ENCODE results near the gene ATE1. TPM values are rescaled to one million over a fixed set of nuclear protein-coding genes. Genes with fewer than 3 reads are reported as not detected.

The ATE1 gene
- total and polyA plus RNA-seq, 7 donors: 12.5 to 49.6 (median 31.4) TPM

GRCh38 chr10:121774404-121774803 lies 153.4 kb downstream of the ATE1 start:
- Histone ChIP-seq H3K27ac (peak overlapping the region in 2 of 4 donors; percentile 19 to 20), H3K27me3 (no peaks in the 10 kb centered on the region), H3K36me3 (no peaks in the 10 kb centered on the region), H3K9me3 (no peaks in the 10 kb centered on the region), H3K4me3 (no peak overlapping the region), H3K4me1 (peaks cover 0 to 41% (median 33%) of the 10 kb centered on the region in 4 donors)
- intact Hi-C loops (cut with DNase I): no loop called here
- no peak for DNase-seq
- TF ChIP-seq CTCF (IDR thresholded peaks at IDR 0.05): no peak
- TF ChIP-seq POLR2AphosphoS5 (IDR thresholded peaks at IDR 0.05): no peak
- TF ChIP-seq EP300 (IDR thresholded peaks at IDR 0.05): no peak
- no peak for TF ChIP-seq POLR2A (IDR thresholded peaks at IDR 0.05)
- WGBS, 2 donors: 45 to 65% methylated on average over 3 of the region's 3 CpGs

- no peak for DNase-seq
- 53 to 69% methylated on average over 2 of the region's 2 CpGs for WGBS, 2 donors
- TF ChIP-seq CTCF (IDR thresholded peaks at IDR 0.05): no peak
- TF ChIP-seq POLR2AphosphoS5 (IDR thresholded peaks at IDR 0.05): peak in 1 of 4 donors; percentile 2
- no peak for TF ChIP-seq EP300 (IDR thresholded peaks at IDR 0.05)
- peak overlapping the region in 3 of 4 donors; percentile 23 to 73 (median 65) for H3K27ac ChIP-seq
- H3K36me3 ChIP-seq: no peaks in the 10 kb centered on the region
- H3K4me1 ChIP-seq: peaks cover 0 to 41% (median 33%) of the 10 kb centered on the region in 4 donors
- H3K4me3 ChIP-seq: no peak overlapping the region
- H3K9me3 ChIP-seq: no peaks in the 10 kb centered on the region
- intact Hi-C loops (cut with DNase I): no loop called here
- no peaks in the 10 kb centered on the region for H3K27me3 ChIP-seq
Observed at GRCh38 chr10:121772884-121773283, 154.9 kb downstream of the ATE1 start.

- no peak for DNase-seq
- Histone ChIP-seq H3K36me3 (no peaks in the 10 kb centered on the region), H3K9me3 (no peaks in the 10 kb centered on the region), H3K27me3 (no peaks in the 10 kb centered on the region), H3K27ac (peak overlapping the region in 3 of 4 donors; percentile 23 to 73 (median 65)), H3K4me3 (no peak overlapping the region), H3K4me1 (peaks cover 0 to 41% (median 33%) of the 10 kb centered on the region in 4 donors)
- TF ChIP-seq POLR2AphosphoS5 (IDR thresholded peaks at IDR 0.05) (peak in 2 of 4 donors; percentile 39 to 47), POLR2A (IDR thresholded peaks at IDR 0.05) (no peak)
- intact Hi-C loops (cut with DNase I): no loop called here
- 87 to 94% methylated on average over 6 of the region's 6 CpGs for WGBS, 2 donors
Observed at GRCh38 chr10:121772406-121772805, 155.4 kb downstream of the ATE1 start.

- Histone ChIP-seq H3K4me1 (peaks cover 0 to 41% (median 33%) of the 10 kb centered on the region in 4 donors), H3K27ac (peak overlapping the region in 3 of 4 donors; percentile 23 to 73 (median 65)), H3K9me3 (no peaks in the 10 kb centered on the region), H3K27me3 (no peaks in the 10 kb centered on the region), H3K4me3 (no peak overlapping the region), H3K36me3 (no peaks in the 10 kb centered on the region)
- WGBS, 2 donors: 67 to 70% methylated on average over 5 of the region's 5 CpGs
- intact Hi-C loops (cut with DNase I): no loop called here
- no peak for TF ChIP-seq POLR2A (IDR thresholded peaks at IDR 0.05)
- DNase-seq: no peak
Observed at GRCh38 chr10:121771966-121772365, 155.9 kb downstream of the ATE1 start.

- no peak for TF ChIP-seq POLR2AphosphoS5 (IDR thresholded peaks at IDR 0.05)
- no peak for TF ChIP-seq EP300 (IDR thresholded peaks at IDR 0.05)
- TF ChIP-seq CTCF (IDR thresholded peaks at IDR 0.05): no peak
- no peak for TF ChIP-seq POLR2A (IDR thresholded peaks at IDR 0.05)
- 72 to 73% methylated on average over 4 of the region's 4 CpGs for WGBS, 2 donors
- intact Hi-C loops (cut with DNase I): no loop called here
- peaks cover 0 to 7% (median 5%) of the 10 kb centered on the region in 4 donors for H3K4me1 ChIP-seq
- no peak overlapping the region for H3K4me3 ChIP-seq
- peaks cover 0 to 5% (median 0%) of the 10 kb centered on the region in 4 donors for H3K36me3 ChIP-seq
- H3K9me3 ChIP-seq: no peaks in the 10 kb centered on the region
- no peak overlapping the region for H3K27ac ChIP-seq
- DNase-seq: no peak
- H3K27me3 ChIP-seq: no peaks in the 10 kb centered on the region
Observed at GRCh38 chr10:121766426-121766825, 161.4 kb downstream of the ATE1 start.

GRCh38 chr10:121765204-121765603 lies 162.6 kb downstream of the ATE1 start:
- TF ChIP-seq CTCF (IDR thresholded peaks at IDR 0.05) (no peak), POLR2A (IDR thresholded peaks at IDR 0.05) (no peak), POLR2AphosphoS5 (IDR thresholded peaks at IDR 0.05) (no peak), EP300 (IDR thresholded peaks at IDR 0.05) (no peak)
- H3K4me3 ChIP-seq: no peak overlapping the region
- H3K27me3 ChIP-seq: no peaks in the 10 kb centered on the region
- WGBS, 2 donors: 92 to 96% methylated on average over 4 of the region's 4 CpGs
- H3K27ac ChIP-seq: no peak overlapping the region
- peaks cover 0 to 6% (median under 1%) of the 10 kb centered on the region in 4 donors for H3K36me3 ChIP-seq
- intact Hi-C loops (cut with DNase I): no loop called here
- no peak for DNase-seq
- H3K9me3 ChIP-seq: peaks cover 0 to 3% (median under 1%) of the 10 kb centered on the region in 4 donors
- H3K4me1 ChIP-seq: peaks cover 0 to 10% (median 6%) of the 10 kb centered on the region in 4 donors

Data from sigmoid colon (tissue), 7 donors.